GM19467 (cell line): ENCODE results near the gene LGALS9.
"Not testable (repeated sequence)": the region's sequence is repeated elsewhere in the genome, so short reads cannot be mapped to it uniquely, and the experiment has no call there.

Source experiments
- ATAC-seq: cut with Tn5 transposase; IDR thresholded peaks from one replicate; pipeline ENCODE4 v1.9.1; 2021; ENCODE audit warnings: mild to moderate bottlenecking, moderate library complexity; ENCODE audit not compliant: unreplicated experiment

Gene LGALS9

DNA sequence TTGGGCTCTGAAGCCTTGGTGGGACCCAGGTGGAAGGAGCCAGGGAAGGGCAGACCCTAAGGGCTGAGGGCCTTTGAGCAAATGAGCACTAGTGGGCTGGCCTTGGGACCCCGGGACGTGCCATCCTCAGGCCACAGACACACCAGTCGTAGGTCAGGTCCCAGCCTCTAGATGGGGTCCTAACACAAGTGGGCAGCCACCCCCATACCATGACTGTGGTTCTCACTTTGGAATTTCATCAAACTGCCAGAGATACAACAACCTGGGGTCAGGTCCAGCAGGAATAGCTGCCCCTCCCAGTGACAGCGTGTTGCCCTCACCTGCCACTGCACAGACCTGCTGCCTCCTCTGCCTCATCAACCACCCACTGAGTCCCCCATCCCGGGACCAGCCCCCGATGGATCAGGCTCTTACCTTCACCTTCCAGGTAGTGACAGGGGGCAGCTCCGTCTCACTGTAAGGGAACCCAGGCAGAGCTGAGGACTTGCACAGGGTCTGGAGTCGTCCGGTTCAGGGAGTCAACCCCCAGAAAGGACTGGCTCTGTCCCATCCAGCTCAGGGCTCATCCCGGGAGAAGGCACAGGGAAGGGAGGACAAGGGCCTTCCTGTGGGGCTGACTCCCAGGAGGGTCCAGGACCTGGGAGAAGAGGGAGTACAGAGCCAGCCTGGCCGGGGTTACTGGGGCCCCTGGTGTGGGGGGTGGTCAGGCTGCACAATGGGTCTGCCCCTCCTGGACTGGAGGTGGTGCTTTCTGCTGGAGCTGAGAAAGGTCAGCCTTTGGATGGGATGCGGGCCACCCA lies 40.0 kb downstream of the LGALS9 start:
- no peak for ATAC-seq

DNA sequence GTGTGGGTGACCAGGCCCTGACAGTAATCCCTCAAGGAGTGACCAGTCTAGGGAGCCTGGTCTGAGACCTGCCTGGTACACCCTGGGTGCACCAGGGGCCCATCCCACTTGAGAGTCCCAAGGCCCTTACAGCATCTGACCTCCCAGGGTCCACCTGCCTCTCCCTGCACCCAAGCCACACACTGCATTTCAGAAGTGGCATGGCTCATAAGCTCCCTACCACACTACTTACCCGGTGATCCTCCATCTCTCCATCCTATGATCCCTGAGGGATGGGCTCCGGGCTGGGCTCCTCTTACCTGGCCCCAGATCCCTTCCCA lies 40.6 kb downstream of the LGALS9 start:
- ATAC-seq = no peak

DNA sequence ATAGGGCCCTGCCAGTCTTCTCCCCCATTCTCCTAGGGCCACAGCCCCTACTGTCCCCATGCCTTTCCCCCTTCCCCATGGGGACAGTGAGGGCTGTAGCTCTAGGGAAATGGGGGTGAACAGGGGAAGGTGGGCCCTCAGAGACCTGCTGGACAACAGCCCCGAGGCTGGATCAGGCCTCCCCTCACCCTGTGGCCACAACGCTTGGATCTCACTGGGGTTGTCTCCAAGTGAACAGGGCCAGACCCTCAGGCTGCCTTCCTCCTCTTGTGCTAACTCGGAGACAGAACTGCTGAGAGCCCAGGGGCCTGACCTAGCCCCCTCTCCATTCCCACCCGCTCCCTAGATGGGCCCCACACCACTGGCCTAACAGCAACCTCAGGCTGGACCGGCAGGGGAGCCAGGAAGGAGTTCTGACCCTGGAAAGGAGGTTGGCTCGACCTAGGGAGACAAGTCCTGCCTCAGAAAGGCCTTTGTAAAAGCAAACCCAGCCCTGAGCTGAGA lies 41.0 kb downstream of the LGALS9 start:
- ATAC-seq = not testable (repeated sequence)

DNA sequence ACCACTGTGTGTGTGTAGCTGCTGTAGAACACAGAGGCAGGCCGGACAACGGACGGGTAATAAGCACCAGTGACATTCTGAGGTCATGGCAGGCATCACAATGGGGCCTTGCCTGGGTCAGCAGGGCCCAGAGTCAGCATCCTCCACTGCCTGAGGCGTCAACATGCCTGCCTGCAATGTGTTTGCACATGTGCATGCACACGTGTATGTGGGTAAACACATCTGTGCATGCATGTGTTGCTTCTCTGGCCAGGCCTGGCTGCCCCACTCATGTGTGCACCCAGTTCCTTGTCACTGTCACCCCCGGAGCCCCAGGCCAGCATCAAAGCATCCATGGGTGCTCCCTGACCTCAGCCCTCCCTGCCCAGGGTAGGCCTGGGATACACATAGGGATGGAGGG lies 43.3 kb downstream of the LGALS9 start:
- no peak for ATAC-seq

DNA sequence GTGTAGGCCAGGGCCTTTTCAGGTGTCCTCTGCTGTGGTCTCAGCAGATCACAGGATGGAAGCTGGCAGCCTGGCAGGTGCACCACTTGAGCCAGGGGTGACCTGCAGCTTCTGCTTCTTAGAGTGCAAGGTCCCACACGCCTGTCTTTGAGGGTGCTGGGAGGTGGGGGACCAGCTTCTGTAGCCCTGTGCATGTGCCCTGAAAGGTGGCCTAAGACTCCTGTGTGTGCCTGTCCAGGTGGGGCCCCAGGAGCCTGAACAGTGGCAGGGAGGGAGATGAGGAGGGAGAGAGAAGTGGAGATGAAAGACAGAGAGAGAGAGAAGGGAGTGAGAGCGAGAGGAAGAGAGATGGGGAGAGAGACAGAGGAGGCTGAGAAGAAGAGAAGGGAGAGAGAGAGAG lies 46.2 kb downstream of the LGALS9 start:
- no peak for ATAC-seq

DNA sequence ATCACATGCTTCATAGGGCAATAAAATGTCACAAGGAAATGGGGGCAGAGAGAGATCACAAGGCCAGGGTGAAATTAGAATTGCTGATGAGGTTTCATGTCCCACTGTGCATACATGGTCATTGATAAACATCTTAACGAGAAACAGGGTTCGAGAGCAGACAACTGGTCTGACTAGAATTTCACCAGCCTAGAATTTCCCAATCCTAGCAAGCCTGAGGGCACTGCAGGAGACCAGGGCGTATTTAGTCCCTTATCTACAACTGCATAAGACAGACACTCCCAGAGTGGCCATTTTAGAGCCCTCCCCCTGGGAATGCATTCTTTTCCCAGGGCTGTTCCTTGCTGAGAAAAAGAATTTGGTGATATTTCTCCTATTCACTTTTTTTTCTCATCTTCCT lies 55.3 kb downstream of the LGALS9 start:
- ATAC-seq = not testable (repeated sequence)

DNA sequence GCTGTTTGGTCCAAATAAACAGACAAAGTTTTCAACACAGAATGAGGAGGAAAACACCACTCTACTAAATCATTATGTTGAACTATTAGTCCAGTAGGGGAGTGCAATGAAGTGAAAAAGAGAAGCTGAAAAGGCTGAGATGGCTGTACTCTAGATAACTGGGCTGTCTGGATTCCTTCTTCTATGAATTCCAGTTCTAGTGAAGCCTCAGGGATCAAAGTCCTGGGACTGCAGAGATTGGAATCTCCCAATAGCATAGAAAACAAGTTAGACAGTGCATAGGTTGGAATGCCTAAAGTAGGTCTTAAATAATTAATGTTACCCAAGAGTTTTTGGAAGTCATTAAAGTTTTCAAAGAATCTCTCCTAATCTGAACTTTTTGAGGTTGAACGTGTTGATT lies 59.9 kb downstream of the LGALS9 start:
- ATAC-seq = no peak

DNA sequence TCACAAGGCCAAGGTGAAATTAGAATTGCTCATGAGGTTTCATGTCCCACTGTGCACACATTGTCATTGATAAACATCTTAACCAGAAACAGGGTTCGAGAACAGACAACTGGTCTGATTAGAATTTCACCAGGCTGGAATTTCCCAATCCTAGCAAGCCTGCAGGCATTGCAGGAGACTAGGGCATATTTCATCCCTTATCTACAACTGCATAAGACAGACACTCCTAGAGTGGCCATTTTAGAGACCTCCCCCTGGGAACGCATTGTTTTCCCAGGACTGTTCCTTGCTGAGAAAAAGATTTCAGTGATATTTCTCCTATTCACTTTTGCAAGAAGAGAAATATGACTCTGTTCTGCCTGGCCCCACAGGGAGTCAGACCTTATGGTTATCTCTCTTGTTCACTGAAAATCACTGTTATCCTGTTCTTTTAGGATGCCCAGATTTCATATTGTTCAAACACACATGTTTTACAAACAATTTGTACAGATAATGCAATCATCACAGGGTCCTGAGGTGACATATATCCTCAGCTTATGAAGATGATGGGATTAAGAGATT lies 64.3 kb downstream of the LGALS9 start:
- not testable (repeated sequence) for ATAC-seq
